HG03432 (cell line): ENCODE data around the gene ZNF850.
"Not testable (repeated sequence)": the region's sequence is repeated elsewhere in the genome, so short reads cannot be mapped to it uniquely, and the experiment has no call there.

Experiments used
- ATAC-seq: cut with Tn5 transposase; IDR thresholded peaks from one replicate; pipeline ENCODE4 v1.9.1; 2021; ENCODE audit warnings: mild to moderate bottlenecking, moderate library complexity; ENCODE audit not compliant: unreplicated experiment

ZNF850 gene

DNA sequence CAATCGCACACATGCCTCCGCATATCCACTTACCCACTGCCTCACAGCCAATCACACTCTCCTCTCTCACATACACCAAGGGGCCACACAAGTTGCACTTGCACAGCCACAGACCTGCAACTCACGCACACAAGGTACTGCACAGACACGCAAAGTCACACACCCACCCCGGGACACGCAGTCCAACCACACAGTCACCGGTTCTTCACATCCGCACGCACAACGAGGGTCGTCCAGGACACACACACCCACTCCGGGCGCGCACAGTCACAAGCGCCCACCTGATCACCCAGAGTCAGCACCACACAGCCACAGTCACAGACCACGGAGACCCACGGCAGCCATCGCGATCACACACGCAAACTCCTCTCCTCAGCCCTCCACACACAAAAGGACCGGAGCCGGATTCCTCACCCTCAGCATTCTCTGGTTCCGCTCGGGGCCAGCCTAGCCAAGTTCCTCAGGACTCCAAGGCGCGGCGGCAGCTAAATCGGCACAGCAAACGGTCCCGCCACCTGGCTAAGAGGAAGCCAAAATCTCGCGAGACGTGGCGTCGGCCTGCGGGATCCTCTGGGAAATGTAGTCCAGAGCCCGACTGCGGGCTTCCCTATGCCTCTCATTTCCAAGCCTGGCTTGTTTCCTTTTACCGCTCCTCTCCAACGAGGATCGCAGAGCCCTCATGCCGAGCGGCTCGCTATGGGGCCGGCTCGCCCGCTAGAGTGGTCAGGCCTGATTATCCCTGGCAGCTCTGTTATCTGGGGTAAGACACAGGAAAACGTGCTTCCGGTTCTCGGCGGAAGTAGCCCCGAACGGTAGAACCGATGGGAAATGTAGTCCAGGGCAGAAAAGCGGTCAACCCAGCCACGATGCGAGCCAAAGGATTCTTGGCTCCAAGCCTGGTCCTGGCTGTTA is at the start of gene ZNF850:
Gene ZNF850, minus strand, starts transcription at position 497 of the 912 bp plus-strand sequence. CDS start 10,201 bp downstream, outside the sequence.
- peak; percentile 91 for ATAC-seq

DNA sequence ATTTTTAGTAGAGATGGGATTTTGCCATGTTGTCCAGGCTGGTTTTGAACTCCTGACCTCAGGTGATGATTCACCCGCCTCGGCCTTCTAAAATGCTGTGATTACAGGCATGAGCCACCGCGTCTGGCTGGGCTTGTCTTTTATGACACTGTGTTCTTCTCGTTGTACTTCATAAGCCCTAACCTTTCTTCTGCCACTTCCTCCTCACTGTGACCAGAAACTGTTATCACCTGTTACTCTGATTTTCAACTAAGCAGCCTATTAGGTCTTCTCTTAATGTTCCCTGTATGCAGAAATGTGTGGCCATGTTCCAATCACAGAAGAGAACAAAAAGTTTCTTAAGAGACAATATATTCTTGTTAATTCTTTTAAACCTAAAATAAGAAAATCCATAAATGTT is 49.2 kb upstream of the ZNF850 start:
- ATAC-seq, result no peak

- ATAC-seq, result no peak
Observed at GRCh38 chr19:36819130-36819630, 46.6 kb upstream of the ZNF850 start.

GRCh38 chr19:36807029-36807428 is 34.4 kb upstream of the ZNF850 start:
- no peak for ATAC-seq

GRCh38 chr19:36805364-36805763 is 32.8 kb upstream of the ZNF850 start:
- no peak for ATAC-seq

DNA sequence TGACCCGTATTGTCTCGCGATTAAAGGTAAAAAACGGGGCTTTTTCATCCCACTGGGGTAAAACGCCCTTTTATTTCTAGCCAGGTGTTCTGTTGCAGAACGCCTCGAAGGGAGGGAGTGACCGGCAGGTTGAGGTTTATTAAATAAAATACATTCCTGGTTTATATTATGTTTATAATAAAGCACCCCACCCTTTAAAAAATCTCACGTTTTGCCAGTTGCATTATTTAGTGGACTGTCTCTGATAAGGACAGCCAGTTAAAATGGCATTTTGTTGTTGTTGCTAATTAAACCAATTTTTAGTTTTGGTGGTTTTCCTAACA is 25.1 kb upstream of the ZNF850 start:
- no peak for ATAC-seq

- no peak for ATAC-seq
Observed at GRCh38 chr19:36796714-36796992, 24.0 kb upstream of the ZNF850 start.

DNA sequence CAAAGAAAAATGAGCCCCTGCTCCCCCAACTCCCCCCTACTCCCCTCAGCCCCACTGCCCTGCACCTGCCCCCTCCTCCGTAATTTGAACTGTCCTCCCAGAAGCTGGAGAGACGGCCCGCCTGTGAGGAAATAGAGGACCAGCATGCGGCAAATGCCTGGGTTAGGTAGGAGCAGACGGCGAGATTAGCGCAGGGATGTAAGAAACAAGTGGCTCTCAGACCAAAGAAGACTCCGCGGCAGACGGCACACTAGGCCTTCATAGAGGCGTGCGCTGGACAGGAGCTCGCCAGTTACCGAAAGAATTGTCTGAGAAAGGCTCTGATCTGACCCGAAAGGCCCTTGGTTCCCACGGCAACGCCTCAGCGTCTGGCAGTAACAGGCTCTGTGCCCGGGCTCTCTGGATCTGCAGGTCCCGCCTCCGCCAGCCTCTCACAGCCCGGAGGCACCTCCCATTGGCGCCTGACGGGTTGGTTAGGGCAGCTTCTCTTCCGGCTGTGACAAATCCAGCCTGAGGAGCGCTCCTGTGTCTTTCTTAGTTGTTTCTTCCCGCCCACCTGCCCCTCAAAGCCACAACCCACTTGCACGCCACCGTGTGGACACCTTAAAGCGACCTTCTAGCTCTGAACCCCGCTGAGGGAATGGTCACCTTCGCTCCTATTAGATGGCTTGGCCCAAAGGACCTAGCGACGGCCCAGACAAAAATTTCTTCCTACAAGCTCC is 19.0 kb upstream of the ZNF850 start:
- not testable (repeated sequence) for ATAC-seq

- no peak for ATAC-seq
Observed at GRCh38 chr19:36775768-36776167, 3.2 kb upstream of the ZNF850 start.

DNA sequence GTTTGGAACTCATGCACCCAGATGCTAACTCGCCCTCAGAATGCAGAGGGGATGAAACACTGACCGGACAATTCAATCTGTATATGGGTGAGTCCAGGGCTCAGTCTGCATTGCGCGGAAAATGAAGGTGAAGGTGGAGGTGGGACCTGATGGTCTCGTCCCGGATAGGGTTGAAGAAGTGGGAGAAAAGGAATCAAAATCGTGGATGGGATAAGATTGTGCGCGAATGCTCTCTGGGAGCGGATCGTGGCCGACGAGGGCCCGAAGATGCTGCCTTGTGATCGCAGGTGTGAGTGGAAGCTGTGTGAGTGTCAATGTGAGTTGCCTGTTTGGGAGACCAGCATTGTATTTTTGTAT is 594 bp upstream of the ZNF850 start:
- ATAC-seq, result no peak

GRCh38 chr19:36771261-36772231 is 1.1 kb downstream of the ZNF850 start:
- no peak for ATAC-seq

GRCh38 chr19:36750066-36750691 is 22.4 kb downstream of the ZNF850 start:
- no peak for ATAC-seq

- ATAC-seq, result not testable (repeated sequence)
Observed at GRCh38 chr19:36749613-36750012, 23.0 kb downstream of the ZNF850 start.

DNA sequence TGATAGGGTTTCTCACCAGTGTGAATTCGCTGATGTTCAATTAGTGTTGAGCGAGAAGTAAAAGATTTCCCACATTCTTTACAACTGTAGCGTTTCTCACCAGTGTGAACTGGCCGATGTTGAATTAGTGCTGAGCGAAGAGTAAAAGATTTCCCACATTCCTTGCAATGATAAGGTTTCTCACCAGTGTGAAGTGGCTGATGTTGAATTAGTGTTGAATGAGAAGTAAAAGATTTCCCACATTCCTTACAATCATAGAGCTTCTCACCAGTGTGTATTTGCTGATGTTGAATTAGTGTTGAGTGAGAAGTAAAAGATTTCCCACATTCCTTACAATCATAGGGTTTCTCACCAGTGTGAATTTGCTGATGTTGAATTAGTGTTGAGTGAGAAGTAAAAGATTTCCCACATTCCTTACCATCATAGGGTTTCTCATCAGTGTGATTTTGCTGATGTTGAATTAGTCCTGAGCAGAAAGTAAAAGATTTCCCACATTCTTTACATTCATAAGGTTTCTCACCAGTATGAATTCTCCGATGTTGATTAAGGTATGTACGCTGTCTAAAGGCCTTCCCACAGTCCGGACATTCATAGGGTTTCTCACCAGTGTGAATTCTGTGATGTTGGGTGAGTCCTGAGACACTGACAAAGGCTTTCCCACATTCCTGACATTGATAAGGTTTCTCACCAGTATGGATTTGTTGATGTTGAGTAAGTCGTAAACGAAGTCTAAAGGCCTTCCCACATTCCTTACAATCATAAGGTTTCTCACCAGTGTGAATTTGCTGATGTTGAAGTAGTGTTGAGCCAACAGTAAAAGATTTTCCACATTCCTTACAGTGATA is 24.0 kb downstream of the ZNF850 start:
- no peak for ATAC-seq

GRCh38 chr19:36747750-36748149 is 24.9 kb downstream of the ZNF850 start:
- no peak for ATAC-seq

DNA sequence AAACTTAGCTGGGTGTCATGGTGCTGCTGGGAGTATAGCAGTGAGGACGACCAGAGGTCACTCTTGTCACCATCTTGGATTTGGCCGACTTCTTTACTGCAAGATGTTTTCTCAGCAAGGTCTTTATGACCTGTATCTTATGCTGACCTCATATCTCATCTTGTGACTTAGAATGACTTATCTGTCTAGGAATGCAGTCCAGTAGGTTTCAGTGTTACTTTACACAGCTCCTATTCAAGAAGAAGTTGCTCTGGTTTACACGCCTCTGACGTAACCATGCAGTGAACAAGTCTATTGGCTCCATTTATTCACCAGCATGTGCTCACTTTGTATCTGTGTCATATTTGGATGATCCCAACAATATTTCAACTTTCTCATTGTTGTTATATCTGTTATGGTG is 26.7 kb downstream of the ZNF850 start:
- ATAC-seq, result no peak

DNA sequence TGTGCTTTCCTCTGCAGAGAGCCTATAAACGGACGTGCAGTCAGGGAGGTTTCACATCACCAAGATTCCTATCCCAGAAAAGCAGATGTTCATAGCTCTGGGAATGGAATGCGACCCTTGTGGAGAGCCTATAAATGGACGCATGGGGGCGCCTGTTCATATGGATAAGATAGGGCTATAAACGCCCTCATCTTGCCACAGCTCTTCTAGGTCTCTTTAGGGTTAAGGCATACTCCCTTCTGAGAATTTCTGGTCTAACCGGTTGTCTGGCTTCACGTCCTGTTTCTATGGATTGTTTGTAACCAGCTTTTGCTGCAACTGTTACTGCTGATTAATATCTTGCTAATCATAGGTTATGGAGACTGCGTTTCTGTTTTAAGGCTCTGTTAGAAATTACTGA is 36.4 kb downstream of the ZNF850 start:
- not testable (repeated sequence) for ATAC-seq

DNA sequence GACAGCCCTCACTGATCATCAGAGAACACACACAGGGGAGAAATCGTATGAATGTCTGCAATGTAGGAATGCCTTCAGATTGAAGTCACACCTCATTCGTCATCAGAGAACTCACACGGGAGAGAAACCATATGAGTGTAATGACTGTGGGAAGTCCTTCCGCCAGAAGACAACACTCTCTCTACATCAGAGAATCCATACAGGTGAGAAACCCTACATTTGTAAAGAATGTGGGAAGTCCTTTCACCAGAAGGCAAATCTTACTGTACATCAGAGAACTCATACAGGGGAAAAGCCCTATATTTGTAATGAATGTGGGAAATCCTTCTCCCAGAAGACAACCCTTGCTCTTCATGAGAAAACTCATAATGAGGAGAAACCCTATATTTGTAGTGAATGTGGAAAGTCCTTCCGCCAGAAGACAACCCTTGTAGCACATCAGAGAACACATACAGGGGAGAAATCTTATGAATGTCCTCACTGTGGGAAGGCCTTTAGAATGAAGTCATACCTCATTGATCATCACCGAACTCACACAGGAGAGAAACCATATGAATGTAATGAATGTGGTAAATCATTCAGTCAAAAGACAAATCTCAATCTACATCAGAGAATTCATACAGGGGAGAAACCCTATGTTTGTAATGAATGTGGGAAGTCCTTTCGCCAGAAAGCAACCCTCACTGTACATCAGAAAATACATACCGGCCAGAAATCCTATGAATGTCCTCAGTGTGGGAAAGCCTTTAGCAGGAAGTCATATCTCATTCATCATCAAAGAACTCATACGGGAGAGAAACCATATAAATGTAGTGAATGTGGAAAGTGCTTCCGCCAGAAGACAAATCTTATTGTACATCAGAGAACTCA is 52.7 kb downstream of the ZNF850 start:
- ATAC-seq, result no peak

DNA sequence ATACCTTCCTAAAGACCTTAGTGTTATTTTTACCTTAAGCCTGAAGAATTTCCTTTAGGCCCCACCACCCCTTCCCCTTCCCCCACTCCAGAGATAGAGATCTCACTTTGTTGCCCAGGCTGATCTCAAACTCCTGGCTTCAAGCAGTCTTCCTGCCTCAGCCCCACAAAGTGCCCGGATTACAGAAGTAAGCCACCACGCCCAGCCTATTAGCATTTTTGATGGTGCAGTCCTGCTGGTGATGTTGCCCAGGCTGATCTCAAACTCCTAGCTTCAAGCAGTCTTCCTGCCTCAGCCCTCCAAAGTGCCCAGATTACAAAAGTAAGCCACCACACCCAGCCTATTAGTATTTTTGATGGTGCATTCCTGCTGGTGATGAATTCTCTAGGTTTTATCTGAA is 63.2 kb downstream of the ZNF850 start:
- no peak for ATAC-seq
